ENCODE data around the gene C1orf232. TPM values are rescaled to one million over a fixed set of nuclear protein-coding genes. Genes with fewer than 3 reads are reported as not detected.

C1orf232 gene
- total RNA-seq, 1 experiment from 2014 or later, result not detected

DNA sequence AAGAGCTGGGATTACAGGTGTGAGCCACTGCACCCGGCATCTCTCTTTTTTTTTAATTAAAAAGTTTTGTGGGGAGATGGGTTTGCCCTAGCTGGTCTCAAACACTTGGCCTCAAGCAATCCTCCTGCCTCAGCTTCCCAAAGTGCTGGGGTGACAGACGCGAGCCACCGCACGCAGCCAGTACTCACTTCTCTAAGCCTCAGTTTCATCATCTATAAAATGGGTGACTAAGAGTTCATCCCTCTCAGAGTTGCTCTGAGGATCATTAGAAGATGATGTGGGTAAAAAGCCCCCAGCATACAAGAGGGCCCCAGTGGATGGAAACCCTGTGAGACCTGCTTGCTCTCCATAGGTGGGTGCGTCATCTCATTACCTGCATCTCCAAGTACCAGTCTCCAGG is 19.1 kb upstream of the C1orf232 start:
- DNase-seq (ENCODE audit: unreplicated experiment), result no peak
- H3K9me3 Mint-ChIP-seq (ENCODE audit: unreplicated experiment), result no peaks in the 10 kb centered on the region
- no TSS peak for BruUV-seq (replicated peaks)
- ChIA-PET POLR2A (interaction anchor here (0.7 kb wide), 1 partner anchor 185 kb away, joined by 3 read pairs; no protein-coding TSS in a partner anchor), CTCF (interaction anchor here (0.6 kb wide), 1 partner anchor 18 kb away, joined by 3 read pairs; no protein-coding TSS in a partner anchor)
- H3K4me3 Mint-ChIP-seq (ENCODE audit: unreplicated experiment), result no peak overlapping the region
- no peaks in the 10 kb centered on the region for H3K4me1 Mint-ChIP-seq (ENCODE audit: insufficient read depth, unreplicated experiment)
- TF ChIP-seq, protein P1, sequence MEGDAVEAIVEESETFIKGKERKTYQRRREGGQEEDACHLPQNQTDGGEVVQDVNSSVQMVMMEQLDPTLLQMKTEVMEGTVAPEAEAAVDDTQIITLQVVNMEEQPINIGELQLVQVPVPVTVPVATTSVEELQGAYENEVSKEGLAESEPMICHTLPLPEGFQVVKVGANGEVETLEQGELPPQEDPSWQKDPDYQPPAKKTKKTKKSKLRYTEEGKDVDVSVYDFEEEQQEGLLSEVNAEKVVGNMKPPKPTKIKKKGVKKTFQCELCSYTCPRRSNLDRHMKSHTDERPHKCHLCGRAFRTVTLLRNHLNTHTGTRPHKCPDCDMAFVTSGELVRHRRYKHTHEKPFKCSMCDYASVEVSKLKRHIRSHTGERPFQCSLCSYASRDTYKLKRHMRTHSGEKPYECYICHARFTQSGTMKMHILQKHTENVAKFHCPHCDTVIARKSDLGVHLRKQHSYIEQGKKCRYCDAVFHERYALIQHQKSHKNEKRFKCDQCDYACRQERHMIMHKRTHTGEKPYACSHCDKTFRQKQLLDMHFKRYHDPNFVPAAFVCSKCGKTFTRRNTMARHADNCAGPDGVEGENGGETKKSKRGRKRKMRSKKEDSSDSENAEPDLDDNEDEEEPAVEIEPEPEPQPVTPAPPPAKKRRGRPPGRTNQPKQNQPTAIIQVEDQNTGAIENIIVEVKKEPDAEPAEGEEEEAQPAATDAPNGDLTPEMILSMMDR (IDR thresholded peaks at IDR 0.05; ENCODE audit: unreplicated experiment), result no peak
- intact Hi-C loops (cut with micrococcal nuclease), result no loop called here
- no peak overlapping the region for H3K27ac Mint-ChIP-seq (ENCODE audit: low read depth, unreplicated experiment)
- H3K27me3 Mint-ChIP-seq (ENCODE audit: insufficient read depth, unreplicated experiment), result no peaks in the 10 kb centered on the region
- peaks cover 68% of the 10 kb centered on the region for H3K36me3 Mint-ChIP-seq (ENCODE audit: insufficient read depth, unreplicated experiment)

DNA sequence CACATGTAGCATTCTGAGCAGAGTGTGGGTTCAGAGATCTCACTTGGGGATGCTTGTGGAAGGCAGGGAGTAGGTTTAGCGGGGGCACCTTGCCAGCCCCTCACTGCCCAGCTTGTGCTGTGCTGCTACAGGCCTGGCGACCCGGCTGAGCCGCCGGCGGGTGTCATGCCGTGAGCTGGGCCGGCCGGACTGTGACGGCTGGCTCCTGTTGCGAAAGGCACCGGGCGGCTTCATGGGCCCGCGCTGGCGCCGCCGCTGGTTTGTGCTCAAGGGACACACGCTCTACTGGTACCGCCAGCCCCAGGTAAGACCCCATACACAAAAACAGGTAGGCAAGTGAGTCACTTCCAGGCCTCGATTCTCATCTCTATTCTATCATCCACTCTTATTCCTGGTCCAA is 16.1 kb upstream of the C1orf232 start:
- Mint-ChIP-seq H3K27me3 (ENCODE audit: insufficient read depth, unreplicated experiment) (no peaks in the 10 kb centered on the region), H3K4me3 (ENCODE audit: unreplicated experiment) (no peak overlapping the region), H3K9me3 (ENCODE audit: unreplicated experiment) (no peaks in the 10 kb centered on the region), H3K27ac (ENCODE audit: low read depth, unreplicated experiment) (no peak overlapping the region), H3K4me1 (ENCODE audit: insufficient read depth, unreplicated experiment) (peaks cover 10% of the 10 kb centered on the region), H3K36me3 (ENCODE audit: insufficient read depth, unreplicated experiment) (peaks cover 77% of the 10 kb centered on the region)
- intact Hi-C loops (cut with micrococcal nuclease), result no loop called here
- ChIA-PET CTCF (interaction anchor here (1.3 to 1.5 kb wide), 2 partner anchors 15 to 49 kb away, joined by 3 to 4 read pairs; partner anchors contain the start of genes CEP85 and ZNF593), POLR2A (no interaction called here)
- no TSS peak for BruUV-seq (replicated peaks)
- TF ChIP-seq, protein P1 (IDR thresholded peaks at IDR 0.05; ENCODE audit: unreplicated experiment), result no peak
- no peak for DNase-seq (ENCODE audit: unreplicated experiment)

DNA sequence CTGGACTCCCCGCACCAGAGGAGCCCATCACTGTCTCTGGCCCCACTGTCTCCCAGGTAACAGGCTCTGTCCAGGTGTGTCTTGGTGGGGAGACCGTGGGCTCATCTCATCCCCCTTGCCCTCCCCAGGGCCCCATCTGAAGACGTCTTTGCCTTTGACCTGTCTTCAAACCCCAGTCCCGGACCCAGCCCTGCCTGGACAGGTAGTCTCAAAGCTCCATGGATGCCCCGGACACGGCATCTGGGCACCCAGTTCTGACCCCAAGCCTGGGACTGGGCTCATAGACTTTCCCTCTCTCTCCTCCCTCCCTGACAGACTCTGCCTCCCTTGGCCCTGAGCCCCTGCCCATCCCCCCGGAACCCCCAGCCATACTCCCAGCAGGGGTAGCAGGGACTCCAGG is 15.3 kb upstream of the C1orf232 start:
- no peak overlapping the region for H3K4me3 Mint-ChIP-seq (ENCODE audit: unreplicated experiment)
- TF ChIP-seq, protein P1 (IDR thresholded peaks at IDR 0.05; ENCODE audit: unreplicated experiment), result no peak
- POLR2A ChIA-PET, result no interaction called here

DNA sequence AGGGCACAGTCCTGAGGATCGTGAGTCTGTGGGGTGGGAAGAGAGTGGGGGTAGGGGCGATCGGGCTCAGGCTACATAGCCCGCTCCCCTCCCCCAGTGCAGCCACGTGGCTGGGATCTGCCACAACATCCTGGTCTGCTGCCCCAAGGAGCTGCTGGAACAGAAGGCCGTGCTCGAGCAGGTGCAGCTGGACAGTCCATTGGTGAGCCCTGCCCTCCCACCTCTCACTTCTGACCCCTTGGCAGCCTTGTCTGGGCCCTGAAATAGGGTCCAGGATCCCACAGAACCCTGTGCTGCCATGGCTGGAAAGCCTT is 13.6 kb upstream of the C1orf232 start:
- TF ChIP-seq, protein P1 (IDR thresholded peaks at IDR 0.05; ENCODE audit: unreplicated experiment), result no peak
- ChIA-PET POLR2A (interaction anchor here (0.9 kb wide), 1 partner anchor 52 kb away, joined by 3 read pairs; the partner anchor contains the start of gene CEP85), CTCF (interaction anchor here (0.5 to 2.5 kb wide), 3 partner anchors 13 to 142 kb away, joined by 3 to 12 read pairs (median 10); partner anchors contain the start of genes CEP85 and ZNF593)
- Mint-ChIP-seq H3K27ac (ENCODE audit: low read depth, unreplicated experiment) (no peak overlapping the region), H3K4me3 (ENCODE audit: unreplicated experiment) (no peak overlapping the region), H3K9me3 (ENCODE audit: unreplicated experiment) (no peaks in the 10 kb centered on the region), H3K4me1 (ENCODE audit: insufficient read depth, unreplicated experiment) (peaks cover 27% of the 10 kb centered on the region), H3K27me3 (ENCODE audit: insufficient read depth, unreplicated experiment) (no peaks in the 10 kb centered on the region), H3K36me3 (ENCODE audit: insufficient read depth, unreplicated experiment) (peaks cover 58% of the 10 kb centered on the region)
- no peak for DNase-seq (ENCODE audit: unreplicated experiment)
- intact Hi-C loops (cut with micrococcal nuclease), result no loop called here
- BruUV-seq (replicated peaks), result no TSS peak

More for the DNA sequence above, 15.3 kb upstream of the C1orf232 start:
- H3K27me3 Mint-ChIP-seq (ENCODE audit: insufficient read depth, unreplicated experiment), result no peaks in the 10 kb centered on the region
- no peaks in the 10 kb centered on the region for H3K9me3 Mint-ChIP-seq (ENCODE audit: unreplicated experiment)
- H3K36me3 Mint-ChIP-seq (ENCODE audit: insufficient read depth, unreplicated experiment), result peaks cover 71% of the 10 kb centered on the region
- no TSS peak for BruUV-seq (replicated peaks)
- DNase-seq (ENCODE audit: unreplicated experiment), result no peak
- H3K27ac Mint-ChIP-seq (ENCODE audit: low read depth, unreplicated experiment), result no peak overlapping the region
- CTCF ChIA-PET, result interaction anchor here (1.5 to 2.4 kb wide), 2 partner anchors 14 to 50 kb away, joined by 3 to 12 read pairs; partner anchors contain the start of genes CEP85 and ZNF593
- H3K4me1 Mint-ChIP-seq (ENCODE audit: insufficient read depth, unreplicated experiment), result peaks cover 14% of the 10 kb centered on the region
- intact Hi-C loops (cut with micrococcal nuclease), result no loop called here
